GM13976 (cell line): Measurements from ENCODE around the gene RSPO3.

ENCODE experiments used
- DNase-seq: peaks from one replicate; pipeline ENCODE4 v3.0.0; 2012; ENCODE audit warnings: low spot score
- in situ Hi-C: fragments of 300-500 bp; cut with MboI; formaldehyde crosslinking; loops from one replicate; pipeline ENCODE4 v1.12.0; 2022; ENCODE audit warnings: low sequenced_read_pairs, mixed read lengths, inconsistent platforms; ENCODE audit not compliant: unreplicated experiment
- TF ChIP-seq, protein P1 (sequence below): IDR thresholded peaks from 2 replicates; pipeline ENCODE4 v1.5.1; 2012; ENCODE audit warnings: borderline replicate concordance, mild to moderate bottlenecking; ENCODE audit not compliant: insufficient read depth; ENCODE audit errors: extremely low read depth, missing control alignments, control extremely low read depth

RSPO3 gene

DNA sequence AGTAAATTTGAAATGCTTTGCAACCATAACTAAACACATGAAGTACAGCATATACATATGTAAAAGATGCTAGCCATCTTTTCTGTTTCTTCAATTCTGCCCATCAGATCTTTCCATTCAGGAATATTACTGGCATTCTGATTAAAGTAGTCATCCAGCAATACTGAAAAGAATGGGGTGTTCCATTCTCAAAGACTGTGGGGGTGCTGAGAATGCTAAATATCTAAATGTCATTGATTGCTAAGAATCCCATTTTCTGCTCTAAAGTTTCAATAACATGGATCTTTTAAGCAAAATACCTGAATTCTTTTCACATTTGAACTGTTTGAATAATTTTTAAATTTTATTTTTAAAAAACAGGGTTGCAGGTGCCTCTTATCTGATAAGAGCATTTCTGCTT is 6.2 kb downstream of the RSPO3 start:
- in situ Hi-C loops, result no loop called here
- TF ChIP-seq, protein P1, sequence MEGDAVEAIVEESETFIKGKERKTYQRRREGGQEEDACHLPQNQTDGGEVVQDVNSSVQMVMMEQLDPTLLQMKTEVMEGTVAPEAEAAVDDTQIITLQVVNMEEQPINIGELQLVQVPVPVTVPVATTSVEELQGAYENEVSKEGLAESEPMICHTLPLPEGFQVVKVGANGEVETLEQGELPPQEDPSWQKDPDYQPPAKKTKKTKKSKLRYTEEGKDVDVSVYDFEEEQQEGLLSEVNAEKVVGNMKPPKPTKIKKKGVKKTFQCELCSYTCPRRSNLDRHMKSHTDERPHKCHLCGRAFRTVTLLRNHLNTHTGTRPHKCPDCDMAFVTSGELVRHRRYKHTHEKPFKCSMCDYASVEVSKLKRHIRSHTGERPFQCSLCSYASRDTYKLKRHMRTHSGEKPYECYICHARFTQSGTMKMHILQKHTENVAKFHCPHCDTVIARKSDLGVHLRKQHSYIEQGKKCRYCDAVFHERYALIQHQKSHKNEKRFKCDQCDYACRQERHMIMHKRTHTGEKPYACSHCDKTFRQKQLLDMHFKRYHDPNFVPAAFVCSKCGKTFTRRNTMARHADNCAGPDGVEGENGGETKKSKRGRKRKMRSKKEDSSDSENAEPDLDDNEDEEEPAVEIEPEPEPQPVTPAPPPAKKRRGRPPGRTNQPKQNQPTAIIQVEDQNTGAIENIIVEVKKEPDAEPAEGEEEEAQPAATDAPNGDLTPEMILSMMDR, result no peak
- DNase-seq, result no peak

DNA sequence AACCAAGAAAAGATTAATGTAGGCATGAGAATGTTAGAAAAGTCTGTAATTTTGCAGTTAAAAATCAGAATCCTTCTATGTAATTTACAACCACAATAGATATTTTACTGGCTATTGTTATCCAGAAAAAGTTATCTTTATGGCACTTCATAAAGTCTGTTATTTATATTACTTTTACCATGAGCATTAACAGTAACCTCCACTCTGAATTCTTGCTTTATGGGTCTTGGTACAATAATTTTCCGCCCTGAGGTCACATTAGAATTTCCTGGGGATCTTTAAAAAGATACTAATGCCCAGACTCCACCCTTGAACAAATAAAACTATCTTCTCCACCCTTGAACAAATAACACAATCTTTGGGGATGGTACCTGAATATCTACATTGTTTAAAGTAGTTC is 9.6 kb downstream of the RSPO3 start:
- TF ChIP-seq, protein P1, result no peak
- in situ Hi-C loops, result no loop called here
- no peak for DNase-seq

DNA sequence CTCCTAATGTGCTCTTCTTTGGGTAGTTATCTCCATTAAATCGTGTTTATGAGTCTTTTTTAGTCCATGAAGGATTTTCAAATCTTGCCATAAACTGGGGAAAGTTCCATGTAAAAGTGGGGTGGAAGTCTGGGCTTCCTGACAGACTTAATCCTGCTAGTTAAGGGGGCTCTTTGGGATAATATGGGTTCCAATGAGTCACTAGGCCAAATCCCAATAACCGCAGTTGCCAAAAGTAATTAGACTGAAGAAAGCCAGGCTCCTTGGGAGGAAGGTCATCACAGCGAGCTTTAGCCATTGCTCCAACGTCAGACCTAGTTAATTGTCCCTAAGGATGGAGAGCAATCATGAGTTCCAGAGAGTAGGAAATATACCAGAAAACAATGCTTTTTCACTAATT is 10.8 kb downstream of the RSPO3 start:
- in situ Hi-C loops, result no loop called here
- TF ChIP-seq, protein P1, result no peak
- DNase-seq, result no peak

DNA sequence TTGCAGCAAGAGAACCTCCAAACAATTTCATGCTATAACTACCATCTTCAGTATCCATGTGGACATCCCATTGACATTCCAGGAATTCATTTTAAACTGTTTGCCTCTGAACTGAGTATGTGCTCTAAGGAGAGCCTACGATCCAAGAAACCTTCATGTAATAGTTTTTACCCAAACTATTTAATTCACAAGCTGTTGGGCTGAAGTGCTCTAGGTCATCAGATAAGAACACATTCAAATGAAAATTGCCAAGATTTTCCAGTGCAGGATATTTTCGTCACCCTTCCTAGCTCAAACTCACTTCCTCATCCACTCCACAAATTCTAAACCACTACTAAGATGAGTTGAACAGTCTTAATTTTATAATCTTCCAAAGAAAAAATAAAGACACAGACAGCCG is 12.8 kb downstream of the RSPO3 start:
- TF ChIP-seq, protein P1, result no peak
- DNase-seq, result no peak
- in situ Hi-C loops, result no loop called here

DNA sequence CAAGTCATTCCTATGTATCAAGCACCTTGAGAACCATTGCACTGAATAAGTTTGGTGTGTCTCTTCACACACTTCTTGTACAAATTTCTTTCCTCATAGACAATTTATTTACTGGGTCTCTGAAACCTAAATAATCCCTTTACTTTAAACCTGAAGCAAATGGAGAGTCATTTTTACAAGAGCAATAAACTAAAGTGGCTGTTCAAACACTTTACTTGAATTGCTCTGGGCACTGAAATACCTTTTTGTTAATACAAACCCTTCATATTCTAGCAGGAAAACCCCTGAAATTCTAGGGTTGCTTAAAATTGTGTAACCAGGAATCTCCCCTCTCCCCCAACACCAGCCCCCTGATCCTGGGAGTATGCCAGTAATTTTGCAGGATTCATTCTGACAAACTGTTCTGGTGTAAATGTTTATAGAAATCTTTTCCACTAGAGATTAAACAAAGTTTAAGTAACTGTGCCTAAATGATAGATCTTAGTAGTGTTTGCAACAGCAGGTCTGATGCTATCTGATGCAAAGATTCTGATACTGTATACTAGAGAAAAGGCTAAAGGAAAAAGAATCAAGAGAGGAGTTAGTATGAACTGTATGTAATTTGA is 13.4 kb downstream of the RSPO3 start:
- TF ChIP-seq, protein P1, result no peak
- in situ Hi-C loops, result no loop called here
- DNase-seq, result no peak

DNA sequence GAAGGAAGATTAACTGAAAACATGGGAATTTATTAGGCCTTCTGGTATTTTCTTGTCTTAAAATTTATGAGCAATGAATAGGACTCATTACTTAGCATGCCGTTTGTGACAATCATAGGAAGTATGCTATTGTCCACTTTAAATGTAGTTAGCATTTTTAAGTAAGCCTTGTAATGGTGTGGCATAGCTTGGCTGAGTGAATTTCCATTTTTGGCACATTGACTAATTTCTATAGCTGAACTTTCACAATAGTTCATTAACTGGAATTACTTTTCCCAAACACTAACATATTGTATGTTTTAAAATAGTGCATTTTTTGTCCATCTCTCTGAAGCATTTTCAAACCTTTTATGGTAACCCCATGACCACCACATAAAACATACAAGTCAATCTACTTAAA is 15.7 kb downstream of the RSPO3 start:
- no peak for DNase-seq
- TF ChIP-seq, protein P1, result no peak
- in situ Hi-C loops, result no loop called here

DNA sequence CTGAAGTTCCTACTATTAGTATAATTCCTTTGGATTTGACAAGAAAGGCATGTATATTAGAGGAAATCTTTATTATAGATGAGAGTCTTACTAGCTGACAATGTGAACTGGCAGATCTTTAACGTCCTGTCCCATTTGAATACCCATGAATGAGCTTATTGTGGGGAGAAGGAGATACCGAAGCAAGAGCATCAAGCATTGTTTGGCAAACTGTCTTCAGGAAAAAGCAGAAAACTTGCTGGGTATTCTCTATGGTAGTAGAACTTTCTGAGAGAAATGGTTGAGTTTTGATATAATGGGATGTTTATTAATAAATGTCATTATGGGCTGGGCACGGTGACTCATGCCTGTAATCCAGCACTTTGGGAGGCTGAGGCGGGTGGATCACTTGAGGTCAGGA is 18.3 kb downstream of the RSPO3 start:
- in situ Hi-C loops, result no loop called here
- DNase-seq, result no peak
- TF ChIP-seq, protein P1, result no peak
